GM19043 (cell line): ENCODE measurements around the gene SRGAP3.
A peak's percentile ranks its signal among the peaks of the same experiment; 100 is the strongest.

ENCODE experiments used
- ATAC-seq: cut with Tn5 transposase; IDR thresholded peaks from one replicate; pipeline ENCODE4 v1.9.1; 2021; ENCODE audit warnings: low read depth; ENCODE audit not compliant: unreplicated experiment

SRGAP3 gene

GRCh38 chr3:8954938-8955763, 294.3 kb downstream of the SRGAP3 start:
- ATAC-seq = peak; percentile 90

DNA sequence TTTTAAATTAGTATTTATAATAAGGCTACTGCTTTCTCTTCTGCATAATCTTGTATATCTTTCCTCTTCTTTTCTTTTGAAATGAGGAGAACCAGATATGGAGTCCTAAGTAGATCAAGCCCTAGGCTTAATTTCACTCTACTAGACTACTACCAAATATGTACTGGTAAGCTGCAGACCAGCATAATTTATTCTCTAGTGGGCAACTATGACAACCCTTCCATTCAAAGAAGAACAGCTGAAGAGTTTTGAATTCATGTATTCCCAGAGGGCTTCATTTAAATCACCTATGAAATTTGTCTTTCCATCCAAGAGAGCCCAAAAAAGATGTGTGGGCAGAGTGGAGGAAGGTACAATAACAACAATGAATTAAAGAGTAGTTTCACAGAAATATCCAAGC, 296.1 kb downstream of the SRGAP3 start:
- ATAC-seq = no peak

DNA sequence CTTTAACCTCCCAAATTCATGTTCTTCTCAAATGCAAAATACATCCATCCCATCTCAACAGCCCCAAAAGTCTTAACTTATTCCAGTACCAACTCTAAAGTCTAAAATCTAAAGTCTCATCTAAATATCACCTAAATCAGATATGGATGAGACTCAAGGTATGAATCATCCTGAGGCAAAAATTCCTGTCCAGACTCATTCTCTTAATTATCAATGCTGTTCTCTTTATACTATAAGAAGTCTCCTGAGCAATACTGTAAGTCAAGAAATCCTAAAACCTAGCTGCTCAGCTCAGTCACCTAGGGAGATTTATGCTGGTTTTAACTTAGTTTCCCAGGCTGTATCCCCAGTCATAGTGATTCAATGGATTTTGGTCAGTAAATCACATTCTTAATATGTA, 297.3 kb downstream of the SRGAP3 start:
- ATAC-seq = no peak

DNA sequence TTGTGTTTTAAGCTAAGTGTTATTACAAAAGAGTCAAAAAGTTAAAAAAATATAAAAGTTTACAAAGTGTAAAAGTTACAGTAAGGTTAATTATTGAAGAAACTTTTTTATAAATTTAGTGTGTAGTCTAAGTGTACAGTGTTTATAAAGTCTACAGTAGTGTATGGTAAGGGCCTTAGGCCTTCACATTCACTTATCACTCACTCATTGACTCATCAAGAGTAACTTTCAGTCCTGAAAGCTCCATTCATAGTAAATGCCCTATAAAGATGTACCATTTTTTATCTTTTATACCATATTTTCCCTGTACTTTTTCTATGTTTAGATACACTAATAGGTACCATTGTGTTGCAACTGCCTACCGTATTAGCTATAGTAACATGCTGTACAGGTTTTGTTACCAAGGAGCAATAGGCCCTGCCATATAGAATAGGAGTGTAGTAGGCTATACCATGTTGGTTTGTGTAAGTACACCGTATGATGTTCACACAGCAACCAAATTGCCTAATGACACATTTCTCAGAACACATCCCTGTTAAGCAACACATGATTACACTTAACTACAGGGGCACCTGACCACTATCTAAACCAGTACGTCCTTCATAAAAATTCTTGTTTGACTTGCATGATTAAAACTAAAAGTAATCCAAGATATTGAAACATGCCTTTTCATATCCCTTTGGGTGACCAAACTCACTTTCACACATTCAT, 303.4 kb downstream of the SRGAP3 start:
- no peak for ATAC-seq

- no peak for ATAC-seq
Observed at GRCh38 chr3:8942746-8943488, 306.5 kb downstream of the SRGAP3 start.

DNA sequence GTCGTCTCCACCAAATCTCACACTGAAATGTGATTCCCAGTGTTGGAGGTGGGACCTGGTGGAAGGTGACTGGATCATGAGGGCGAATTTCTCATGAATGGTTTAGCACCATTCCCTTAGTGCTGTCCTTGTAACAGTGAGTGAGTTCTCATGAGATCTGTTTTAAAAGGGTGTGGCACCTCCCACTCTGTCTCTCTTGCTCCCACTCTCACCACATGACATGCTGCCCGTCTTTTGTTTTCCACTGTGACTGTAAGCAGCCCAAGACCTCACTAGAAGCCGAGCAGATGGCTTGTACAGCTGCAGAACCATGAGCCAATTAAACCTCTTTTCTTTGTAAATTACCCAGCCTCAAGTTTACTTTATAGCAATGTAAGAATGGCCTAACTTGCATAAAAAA, 307.3 kb downstream of the SRGAP3 start:
- no peak for ATAC-seq

GRCh38 chr3:8938021-8938420, 311.4 kb downstream of the SRGAP3 start:
- no peak for ATAC-seq

GRCh38 chr3:8937064-8938020, 312.1 kb downstream of the SRGAP3 start:
- ATAC-seq = no peak

DNA sequence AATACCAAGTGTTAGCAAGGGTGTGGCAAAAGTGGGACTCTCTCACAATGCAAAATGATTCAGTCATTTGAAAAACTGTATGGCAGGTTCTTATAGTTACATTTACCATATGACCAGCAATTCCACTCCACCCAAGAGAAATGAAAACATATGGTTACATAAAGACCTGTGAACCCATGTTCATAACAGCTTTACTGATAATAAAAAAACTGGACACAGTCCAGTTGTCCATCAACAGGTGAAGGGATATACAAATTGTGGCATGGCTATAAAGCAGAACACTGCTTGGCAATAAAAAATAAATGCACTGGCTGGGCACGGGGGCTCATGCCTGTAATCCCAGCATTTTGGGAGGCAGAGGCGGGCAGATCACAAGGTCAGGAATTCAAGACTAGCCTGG, 316.9 kb downstream of the SRGAP3 start:
- ATAC-seq = no peak

DNA sequence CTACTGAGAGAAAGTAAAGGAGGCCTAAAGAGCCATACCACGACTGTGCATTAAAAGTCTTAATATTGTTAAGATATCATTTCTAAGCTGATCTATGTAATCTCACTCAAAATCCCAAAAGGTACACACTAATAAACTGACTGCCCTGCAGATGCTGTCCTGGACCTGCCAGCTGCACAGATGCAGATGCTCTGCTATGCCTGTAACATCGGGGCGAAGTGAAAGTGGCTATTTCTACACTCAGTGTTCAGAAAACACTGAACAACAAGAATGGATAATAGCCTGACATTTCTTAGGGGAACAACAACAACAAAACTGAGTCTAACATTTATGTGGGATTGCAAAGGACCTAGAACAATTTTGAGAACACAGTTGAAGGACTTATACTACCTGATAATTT, 318.1 kb downstream of the SRGAP3 start:
- no peak for ATAC-seq
